CD4-positive, alpha-beta T cell treated with Interleukin-4 for 4 hours (primary cell): Measurements from ENCODE around the gene APBB2.
"Not testable (repeated sequence)": the region's sequence is repeated elsewhere in the genome, so short reads cannot be mapped to it uniquely, and the experiment has no call there.

Experiments
- DNase-seq: peaks from one replicate; pipeline ENCODE4 v3.0.0-alpha.2; 2020

The APBB2 gene

GRCh38 chr4:41155194-41155830 lies 59.0 kb downstream of the APBB2 start:
- no peak for DNase-seq

GRCh38 chr4:41154814-41155177 lies 59.5 kb downstream of the APBB2 start:
- DNase-seq = no peak

- no peak for DNase-seq
Measured at GRCh38 chr4:41154010-41154813, 60.1 kb downstream of the APBB2 start.

GRCh38 chr4:41150401-41150800 lies 63.9 kb downstream of the APBB2 start:
- DNase-seq = no peak

GRCh38 chr4:41149568-41149967 lies 64.8 kb downstream of the APBB2 start:
- not testable (repeated sequence) for DNase-seq

- DNase-seq = no peak
Measured at GRCh38 chr4:41148931-41149330, 65.4 kb downstream of the APBB2 start.

GRCh38 chr4:41148292-41148691 lies 66.0 kb downstream of the APBB2 start:
- no peak for DNase-seq

GRCh38 chr4:41147570-41147969 lies 66.8 kb downstream of the APBB2 start:
- not testable (repeated sequence) for DNase-seq

GRCh38 chr4:41146716-41147506 lies 67.4 kb downstream of the APBB2 start:
- no peak for DNase-seq

- DNase-seq = no peak
Measured at GRCh38 chr4:41146196-41146595, 68.1 kb downstream of the APBB2 start.

GRCh38 chr4:41145571-41146078 lies 68.7 kb downstream of the APBB2 start:
- DNase-seq = no peak

- no peak for DNase-seq
Measured at GRCh38 chr4:41144812-41145211, 69.5 kb downstream of the APBB2 start.

- DNase-seq = no peak
Measured at GRCh38 chr4:41144040-41144379, 70.3 kb downstream of the APBB2 start.

GRCh38 chr4:41143311-41144039 lies 70.9 kb downstream of the APBB2 start:
- no peak for DNase-seq

GRCh38 chr4:41142376-41143310 lies 71.7 kb downstream of the APBB2 start:
- DNase-seq = no peak

- DNase-seq = no peak
Measured at GRCh38 chr4:41141900-41142299, 72.4 kb downstream of the APBB2 start.

GRCh38 chr4:41140410-41140809 lies 73.9 kb downstream of the APBB2 start:
- no peak for DNase-seq

GRCh38 chr4:41137879-41138278 lies 76.5 kb downstream of the APBB2 start:
- DNase-seq = no peak

GRCh38 chr4:41136456-41136855 lies 77.9 kb downstream of the APBB2 start:
- no peak for DNase-seq

GRCh38 chr4:41135801-41136200 lies 78.5 kb downstream of the APBB2 start:
- DNase-seq = no peak

GRCh38 chr4:41134581-41134980 lies 79.8 kb downstream of the APBB2 start:
- DNase-seq = no peak
